ENCODE data around the gene EPHA7.

The EPHA7 gene

GRCh38 chr6:93193868-93194267 lies 225.5 kb downstream of the EPHA7 start:
- Mint-ChIP-seq H3K36me3 (no peaks in the 10 kb centered on the region), H3K4me3 (no peak overlapping the region)

More at GRCh38 chr6:93193868-93194267, 225.5 kb downstream of the EPHA7 start:
- Mint-ChIP-seq H3K27me3 (no peaks in the 10 kb centered on the region), H3K27ac (no peak overlapping the region), H3K4me1 (no peaks in the 10 kb centered on the region), H3K9me3 (no peaks in the 10 kb centered on the region)
